Smooth muscle cell (in vitro differentiated cells): ENCODE data around the gene NPR2. TPM values are rescaled to one million over a fixed set of nuclear protein-coding genes. Genes with fewer than 3 reads are reported as not detected.

Experiments used
- DNase-seq: peaks from one replicate; lab custom pipeline; 2025; ENCODE audit not compliant: unreplicated experiment; lab: John Stamatoyannopoulos, UW
- H2AFZ ChIP-seq: fragments of 200-600 bp; sonication (generic); 2 replicates; pipeline ENCODE4 v1.6.0; 2016; ENCODE audit warnings: antibody characterized with exemption, low read depth, mild to moderate bottlenecking
- H3F3A ChIP-seq: fragments of 200-600 bp; sonication (generic); 2 replicates; pipeline ENCODE4 v1.6.0; 2017; ENCODE audit warnings: antibody characterized with exemption, low read depth
- H3K27ac ChIP-seq: fragments of 200-600 bp; sonication (generic); 2 replicates; pipeline ENCODE4 v1.5.1; 2016; ENCODE audit warnings: low read depth, mild to moderate bottlenecking
- H3K27me3 ChIP-seq: fragments of 200-600 bp; sonication (generic); 2 replicates; pipeline ENCODE4 v1.6.1; 2016; ENCODE audit warnings: low read depth, mild to moderate bottlenecking
- H3K36me3 ChIP-seq: fragments of 200-600 bp; sonication (generic); 2 replicates; pipeline ENCODE4 v1.5.1; 2016; ENCODE audit warnings: low read depth
- H3K4me1 ChIP-seq: fragments of 200-600 bp; sonication (generic); 2 replicates; pipeline ENCODE4 v1.5.1; 2016; ENCODE audit warnings: low read depth
- H3K4me2 ChIP-seq: fragments of 200-600 bp; sonication (generic); 2 replicates; pipeline ENCODE4 v1.6.0; 2016; ENCODE audit warnings: mild to moderate bottlenecking
- H3K4me3 ChIP-seq: fragments of 200-600 bp; sonication (generic); 2 replicates; pipeline ENCODE4 v1.5.1; 2016; ENCODE audit warnings: mild to moderate bottlenecking
- H3K79me2 ChIP-seq: fragments of 200-600 bp; sonication (generic); 2 replicates; pipeline ENCODE4 v1.6.0; 2016; ENCODE audit warnings: low read depth, mild to moderate bottlenecking
- H3K9ac ChIP-seq: fragments of 200-600 bp; sonication (generic); 2 replicates; pipeline ENCODE4 v1.6.0; 2016; ENCODE audit warnings: low read depth
- H3K9me3 ChIP-seq: fragments of 200-600 bp; sonication (generic); replicated peaks from 2 replicates; pipeline ENCODE4 v1.5.1; 2016; ENCODE audit warnings: low read depth
- H4K20me1 ChIP-seq: fragments of 200-600 bp; sonication (generic); 2 replicates; pipeline ENCODE4 v1.6.0; 2016; ENCODE audit warnings: low read depth
- CTCF ChIP-seq: fragments of 200-600 bp; sonication (generic); IDR thresholded peaks from 2 replicates; pipeline ENCODE4 v1.5.1; 2017; ENCODE audit warnings: borderline replicate concordance, mild to moderate bottlenecking, antibody characterized with exemption; ENCODE audit not compliant: insufficient read depth, poor library complexity, severe bottlenecking
- WGBS: methylation state at CpG from one replicate; pipeline ENCODE4 v1.1.7; 2016; ENCODE audit warnings: low lambda C conversion rate; 5-methylcytosine and 5-hydroxymethylcytosine counted together
- polyA plus RNA-seq: library from polyadenylated mRNA; unstranded; fragments of >200 nt; fragmentation: Nextera tagmentation; extraction: Ambion mirVana; gene quantifications from 2 replicates; pipeline ENCODE4 v1.2.1, GENCODE V29; 2016
- total RNA-seq: library from RNA; depleted of rRNA; stranded (reverse); fragments of >200 nt; gene quantifications from 2 replicates; pipeline ENCODE4 v1.2.3, GENCODE V29; 2014

The NPR2 gene
- total and polyA plus RNA-seq, 2 experiments from 2014 or later: 16.4 to 19.4 TPM

- peaks cover 6% of the 10 kb centered on the region for H3K27me3 ChIP-seq
- H2AFZ ChIP-seq: no peak overlapping the region
- peaks cover 4% of the 10 kb centered on the region for H3K36me3 ChIP-seq
- no peak for DNase-seq
- peaks cover 4% of the 10 kb centered on the region for H3K79me2 ChIP-seq
- no peaks in the 10 kb centered on the region for H3K4me1 ChIP-seq
- TF ChIP-seq CTCF: no peak
- H3F3A ChIP-seq: no peaks in the 10 kb centered on the region
- 86% methylated on average over 4 of the region's 4 CpGs for WGBS
- H4K20me1 ChIP-seq: no peaks in the 10 kb centered on the region
- H3K4me2 ChIP-seq: no peak overlapping the region
- H3K27ac ChIP-seq: no peak overlapping the region
- H3K9me3 ChIP-seq: no peaks in the 10 kb centered on the region
- H3K9ac ChIP-seq: no peak overlapping the region
- no peak overlapping the region for H3K4me3 ChIP-seq
These were observed 36.3 kb upstream of the NPR2 start for GRCh38 chr9:35755071-35755470.

GRCh38 chr9:35756275-35757225 is 34.8 kb upstream of the NPR2 start:
- 25% methylated on average over 29 of the region's 48 CpGs for WGBS
- peak; percentile 36 for TF ChIP-seq CTCF
- Histone ChIP-seq H3K4me1 (no peaks in the 10 kb centered on the region), H3K9me3 (no peaks in the 10 kb centered on the region), H2AFZ (no peak overlapping the region), H3K36me3 (peaks cover under 1% of the 10 kb centered on the region), H3K4me2 (peak overlapping the region; percentile 86), H3K79me2 (no peaks in the 10 kb centered on the region), H3F3A (no peaks in the 10 kb centered on the region), H3K9ac (peak overlapping the region; percentile 64), H3K4me3 (peak overlapping the region; percentile 55), H3K27me3 (peaks cover 6% of the 10 kb centered on the region), H3K27ac (no peak overlapping the region), H4K20me1 (no peaks in the 10 kb centered on the region)
- DNase-seq: no peak

- Histone ChIP-seq H3K36me3 (no peaks in the 10 kb centered on the region), H3K9me3 (no peaks in the 10 kb centered on the region), H3F3A (no peaks in the 10 kb centered on the region), H3K4me2 (peak overlapping the region; percentile 86), H3K27me3 (peaks cover 6% of the 10 kb centered on the region), H2AFZ (no peak overlapping the region), H4K20me1 (no peaks in the 10 kb centered on the region), H3K27ac (no peak overlapping the region), H3K9ac (peak overlapping the region; percentile 64), H3K79me2 (no peaks in the 10 kb centered on the region), H3K4me3 (peak overlapping the region; percentile 55), H3K4me1 (no peaks in the 10 kb centered on the region)
- 15% methylated on average over 20 of the region's 20 CpGs for WGBS
- DNase-seq: no peak
- no peak for TF ChIP-seq CTCF
These were observed 34.0 kb upstream of the NPR2 start for GRCh38 chr9:35757226-35757891.
